ENCODE data around the gene LYPLA2.

LYPLA2 gene

DNA sequence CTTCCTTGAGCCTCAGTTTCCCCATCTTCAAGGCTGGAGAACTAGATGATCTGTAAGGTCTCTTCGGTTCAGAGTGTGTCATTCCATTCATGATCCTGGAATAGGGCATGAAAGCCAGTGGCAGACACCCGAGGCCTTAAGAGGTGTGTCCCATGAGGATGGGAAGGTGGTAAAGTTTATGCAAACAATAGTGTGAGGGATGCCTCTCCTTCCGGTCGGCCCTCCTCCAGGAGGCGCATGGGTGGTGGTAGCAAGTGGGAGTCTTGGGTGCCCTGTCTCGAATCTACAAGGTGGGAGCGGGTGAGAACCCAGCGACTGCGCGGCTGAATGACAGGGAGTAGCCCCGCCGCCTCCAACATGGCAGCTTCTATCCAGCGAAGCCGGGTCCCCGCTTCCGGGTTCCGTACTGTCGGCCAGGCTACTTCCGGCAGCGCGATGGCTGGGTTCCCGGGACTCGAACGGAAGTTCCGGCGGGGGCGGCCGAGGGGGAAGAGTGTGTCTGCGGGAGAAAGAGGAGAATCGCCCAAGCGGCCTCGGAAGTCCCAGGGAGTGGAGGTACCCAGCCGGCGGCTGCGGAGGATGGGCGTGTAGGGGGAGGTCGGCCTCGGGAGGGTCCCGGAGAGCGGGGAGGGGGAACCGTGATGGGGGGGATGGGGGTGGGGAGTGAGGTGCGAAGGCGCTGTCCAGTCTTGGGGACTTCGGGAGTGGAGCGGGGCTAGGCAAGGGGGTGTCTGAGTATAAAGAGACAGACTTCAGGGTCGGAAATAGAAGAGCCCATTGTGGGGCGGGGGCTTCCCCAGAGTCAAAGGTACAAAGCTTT is at the start of gene LYPLA2:
LYPLA2 (plus strand) TSS at position 450 of the 820 bp plus-strand sequence. CDS start 1,538 bp downstream, outside the sequence.
- DNase-seq, result peak; percentile 72

DNA sequence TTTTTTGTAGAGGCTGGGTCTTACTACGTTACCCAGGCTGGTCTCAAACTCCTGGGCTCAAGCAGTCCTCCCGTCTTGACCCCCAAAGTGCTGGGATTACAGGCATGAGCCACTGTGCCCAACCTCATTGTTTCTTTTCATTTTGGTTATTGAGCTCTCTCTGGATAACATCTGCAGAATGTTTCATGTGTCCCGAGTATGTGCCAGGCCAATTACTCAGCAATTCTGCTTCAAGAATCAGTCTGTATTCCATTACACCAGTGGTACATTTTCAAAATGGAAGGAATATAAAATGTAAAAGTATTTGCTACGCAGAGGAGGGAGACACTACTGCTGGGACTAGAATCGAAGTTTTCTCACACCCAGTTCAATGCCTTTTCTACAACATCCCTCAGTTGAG is 49.3 kb upstream of the LYPLA2 start:
- no peak for DNase-seq

DNA sequence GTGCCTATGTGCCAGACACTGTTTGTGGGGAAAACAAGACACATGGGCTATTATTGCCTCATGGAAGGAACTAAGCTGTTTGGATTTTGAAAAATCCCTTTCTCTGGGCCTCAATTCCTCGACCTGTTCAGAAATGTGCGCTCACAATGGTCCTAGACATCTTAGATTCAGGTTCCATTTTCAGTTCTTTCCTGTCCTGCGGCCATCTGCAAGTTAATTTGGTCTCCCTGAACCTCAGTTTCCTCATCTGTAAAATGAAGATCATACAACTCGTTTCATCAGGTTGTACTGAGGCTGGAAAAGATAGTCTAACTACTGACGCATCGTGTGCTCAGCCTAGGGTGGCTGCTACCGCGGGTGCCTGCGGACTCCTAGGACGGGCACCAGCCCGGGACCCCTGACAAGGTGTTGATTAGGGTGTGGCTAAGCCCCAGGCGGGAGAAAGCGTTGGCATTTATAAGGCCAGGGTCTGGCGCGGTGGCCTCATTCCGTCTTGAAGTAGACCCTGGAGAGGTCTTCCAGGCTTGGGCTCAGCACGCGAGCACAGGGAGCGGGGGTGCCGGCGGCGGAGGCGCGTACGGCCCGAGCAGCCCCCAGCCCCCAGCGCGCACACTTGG is 48.2 kb upstream of the LYPLA2 start:
- no peak for DNase-seq

DNA sequence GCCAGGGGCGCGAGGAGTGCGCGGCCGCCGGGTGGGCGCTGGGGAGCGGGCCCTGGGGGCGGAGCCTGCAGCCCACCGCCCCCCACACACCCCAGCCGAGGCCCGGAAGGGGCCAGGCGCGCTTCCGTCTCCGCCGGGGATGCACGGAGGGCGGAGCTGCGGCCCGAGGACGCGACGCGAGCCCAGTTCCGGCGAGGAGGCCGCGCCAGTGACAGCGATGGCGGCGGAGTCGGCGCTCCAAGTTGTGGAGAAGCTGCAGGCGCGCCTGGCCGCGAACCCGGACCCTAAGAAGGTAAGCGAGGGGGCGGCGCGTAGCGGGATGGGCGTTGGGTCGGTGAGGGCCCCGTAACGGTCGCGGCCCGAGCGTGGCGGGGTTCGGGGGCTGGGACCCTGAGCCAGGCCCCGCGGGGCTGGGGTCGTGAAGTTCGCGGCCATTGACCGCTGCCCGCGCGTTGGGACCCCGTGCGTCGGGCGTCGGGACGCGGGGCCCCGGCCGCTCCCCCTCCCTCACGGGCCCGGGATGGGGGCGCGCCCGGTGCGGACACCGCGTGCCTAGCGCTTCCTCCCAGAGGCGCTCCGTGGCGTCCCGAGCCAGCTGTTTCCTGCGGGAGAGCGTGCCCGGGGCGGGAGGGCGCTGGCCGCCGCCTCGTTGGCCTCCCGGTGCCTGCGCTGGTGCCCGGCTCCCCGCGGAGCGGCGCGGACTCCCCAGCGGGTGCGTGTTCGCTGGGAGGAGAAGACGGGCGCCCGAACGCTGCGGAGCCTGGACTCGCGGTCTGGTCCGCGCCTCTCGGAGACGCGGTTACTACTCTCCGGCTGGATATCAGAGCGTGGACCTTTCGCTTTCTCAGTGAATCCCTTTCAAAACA is 47.4 kb upstream of the LYPLA2 start, which contains the start of gene ELOA:
ELOA (plus strand) TSS at position 185 of the 866 bp plus-strand sequence; CDS start at position 218, 33 bp downstream.
- peak; percentile 55 for DNase-seq

DNA sequence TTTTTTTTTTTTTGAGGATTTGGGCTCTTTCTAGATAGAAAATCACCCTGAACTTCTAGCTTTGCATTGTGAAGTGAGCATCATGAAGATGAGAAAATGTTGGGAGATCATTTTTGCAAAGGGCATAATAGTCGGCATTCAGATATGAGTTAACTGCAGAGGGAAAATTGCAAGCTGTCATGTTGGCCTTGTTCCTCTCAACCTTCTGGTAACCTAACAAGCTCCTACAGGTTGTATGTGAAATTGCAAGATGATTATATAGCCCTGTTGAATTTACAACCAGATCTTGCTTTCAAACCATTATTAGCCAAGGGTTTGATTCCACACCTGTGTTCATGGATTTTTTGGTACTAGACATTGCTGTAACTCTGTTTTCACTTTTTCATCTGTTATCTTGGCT is 45.4 kb upstream of the LYPLA2 start:
- no peak for DNase-seq

DNA sequence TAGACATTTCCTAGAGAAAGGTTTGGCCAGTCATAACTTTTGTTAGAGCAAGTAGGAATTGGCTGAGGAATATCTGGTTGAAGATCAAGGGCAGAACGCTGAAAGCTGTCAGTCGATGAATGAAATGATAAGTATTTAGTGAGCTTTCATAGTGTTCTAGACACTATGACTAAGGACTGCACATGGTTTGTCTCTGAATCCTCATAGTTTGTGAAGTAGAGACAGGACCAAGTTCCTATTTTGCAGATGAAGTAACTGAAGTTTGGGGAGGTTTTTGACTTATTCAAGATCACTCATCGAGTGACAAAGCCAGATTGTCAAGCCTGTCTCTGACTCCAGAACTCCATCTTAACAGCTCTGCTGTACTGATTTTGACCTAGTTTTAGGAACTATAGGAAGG is 42.9 kb upstream of the LYPLA2 start:
- no peak for DNase-seq

DNA sequence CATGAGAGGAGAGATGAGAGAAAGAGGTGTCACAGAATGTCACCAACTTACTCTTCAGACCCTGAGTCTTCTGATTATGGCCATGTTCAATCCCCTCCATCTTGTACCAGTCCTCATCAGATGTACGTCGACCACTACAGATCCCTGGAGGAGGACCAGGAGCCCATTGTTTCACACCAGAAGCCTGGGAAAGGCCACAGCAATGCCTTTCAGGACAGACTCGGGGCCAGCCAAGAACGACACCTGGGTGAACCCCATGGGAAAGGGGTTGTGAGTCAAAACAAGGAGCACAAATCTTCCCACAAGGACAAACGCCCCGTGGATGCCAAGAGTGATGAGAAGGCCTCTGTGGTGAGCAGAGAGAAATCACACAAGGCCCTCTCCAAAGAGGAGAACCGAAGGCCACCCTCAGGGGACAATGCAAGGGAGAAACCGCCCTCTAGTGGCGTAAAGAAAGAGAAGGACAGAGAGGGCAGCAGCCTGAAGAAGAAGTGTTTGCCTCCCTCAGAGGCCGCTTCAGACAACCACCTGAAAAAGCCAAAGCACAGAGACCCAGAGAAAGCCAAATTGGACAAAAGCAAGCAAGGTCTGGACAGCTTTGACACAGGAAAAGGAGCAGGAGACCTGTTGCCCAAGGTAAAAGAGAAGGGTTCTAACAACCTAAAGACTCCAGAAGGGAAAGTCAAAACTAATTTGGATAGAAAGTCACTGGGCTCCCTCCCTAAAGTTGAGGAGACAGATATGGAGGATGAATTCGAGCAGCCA is 39.7 kb upstream of the LYPLA2 start:
- DNase-seq, result no peak

DNA sequence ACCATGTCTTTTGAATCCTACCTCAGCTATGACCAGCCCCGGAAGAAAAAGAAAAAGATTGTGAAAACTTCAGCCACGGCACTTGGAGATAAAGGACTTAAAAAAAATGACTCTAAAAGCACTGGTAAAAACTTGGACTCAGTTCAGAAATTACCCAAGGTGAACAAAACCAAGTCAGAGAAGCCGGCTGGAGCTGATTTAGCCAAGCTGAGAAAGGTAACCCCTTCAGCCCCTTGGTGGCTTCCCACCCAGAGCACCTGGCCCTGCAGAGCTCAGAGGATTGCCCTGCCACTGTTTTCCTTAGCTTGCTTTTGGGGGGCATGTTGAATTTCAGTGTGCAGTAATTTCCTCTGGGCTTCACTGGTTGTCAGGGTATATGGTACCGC is 39.1 kb upstream of the LYPLA2 start:
- DNase-seq, result no peak

DNA sequence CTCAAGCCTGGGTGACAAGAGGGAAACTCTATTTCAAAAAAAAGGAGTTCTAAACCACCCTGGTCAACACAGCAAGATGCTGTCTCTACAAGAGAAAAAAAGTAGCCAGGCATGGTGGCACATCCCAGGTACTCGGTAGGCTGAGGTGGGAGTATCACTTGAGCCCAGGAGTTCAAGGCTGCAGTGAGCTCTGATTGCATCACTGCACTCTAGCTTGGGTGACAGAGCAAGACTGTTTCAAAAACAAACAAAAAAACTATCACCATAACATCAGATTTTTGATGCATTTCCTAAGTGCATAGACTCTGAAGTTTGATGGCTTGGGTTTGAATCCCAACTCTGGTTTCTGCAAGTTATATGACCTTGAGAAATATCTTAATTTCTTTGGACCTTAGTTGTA is 38.0 kb upstream of the LYPLA2 start:
- DNase-seq, result no peak

DNA sequence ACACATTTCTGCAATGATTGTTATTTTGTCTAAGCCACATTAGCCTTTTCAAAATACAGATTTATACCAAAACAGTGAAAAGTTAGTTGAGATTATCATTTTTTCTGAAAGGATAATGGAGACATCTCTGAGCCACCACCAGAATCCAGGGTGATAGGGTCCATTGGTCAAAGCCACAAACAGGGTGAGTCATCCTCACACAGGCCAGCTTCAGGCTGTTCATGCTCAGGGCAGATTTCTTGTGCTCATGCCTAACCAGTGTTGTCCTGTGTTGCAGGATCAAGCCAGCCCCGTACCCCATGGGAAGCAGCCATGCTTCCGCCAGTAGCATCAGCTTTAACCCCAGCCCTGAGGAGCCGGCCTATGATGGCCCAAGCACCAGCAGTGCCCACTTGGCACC is 34.3 kb upstream of the LYPLA2 start:
- no peak for DNase-seq

DNA sequence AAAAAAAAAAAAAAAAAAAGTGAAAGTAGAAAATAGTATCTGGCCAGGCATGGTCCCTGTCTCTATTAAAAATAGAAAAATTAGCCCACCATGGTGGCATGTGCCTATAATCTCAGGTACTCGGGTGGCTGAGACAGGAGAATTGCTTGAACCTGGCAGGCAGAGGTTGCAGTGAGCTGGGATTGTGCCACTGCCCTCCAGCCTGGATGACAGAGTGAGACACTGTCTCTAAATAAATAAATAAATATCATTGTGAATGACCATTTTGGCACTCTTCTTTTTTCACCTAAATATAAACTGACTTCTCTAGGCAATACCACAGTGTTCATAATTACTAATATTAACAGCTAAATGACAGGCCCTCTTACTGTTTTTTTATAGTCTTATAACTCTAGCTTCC is 33.1 kb upstream of the LYPLA2 start:
- DNase-seq, result no peak

DNA sequence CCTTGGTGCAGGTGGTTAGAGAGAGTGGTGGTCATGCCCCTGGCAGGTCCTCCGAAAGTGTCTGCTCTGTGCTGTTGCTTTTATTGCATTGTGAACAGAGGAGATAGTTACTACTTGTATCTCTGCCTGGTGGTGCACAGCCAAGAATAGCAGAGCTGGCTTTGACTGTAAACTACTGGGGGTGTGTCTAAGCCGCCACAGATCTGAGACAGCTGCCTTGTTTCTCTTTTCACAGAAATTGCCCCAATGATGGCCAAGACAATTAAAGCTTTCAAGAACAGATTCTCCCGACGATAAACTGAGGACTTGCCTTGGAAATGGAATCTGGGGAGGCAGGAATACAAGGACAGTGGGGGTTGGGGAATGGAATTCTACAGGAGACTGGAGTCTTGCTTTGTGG is 31.7 kb upstream of the LYPLA2 start:
- no peak for DNase-seq

DNA sequence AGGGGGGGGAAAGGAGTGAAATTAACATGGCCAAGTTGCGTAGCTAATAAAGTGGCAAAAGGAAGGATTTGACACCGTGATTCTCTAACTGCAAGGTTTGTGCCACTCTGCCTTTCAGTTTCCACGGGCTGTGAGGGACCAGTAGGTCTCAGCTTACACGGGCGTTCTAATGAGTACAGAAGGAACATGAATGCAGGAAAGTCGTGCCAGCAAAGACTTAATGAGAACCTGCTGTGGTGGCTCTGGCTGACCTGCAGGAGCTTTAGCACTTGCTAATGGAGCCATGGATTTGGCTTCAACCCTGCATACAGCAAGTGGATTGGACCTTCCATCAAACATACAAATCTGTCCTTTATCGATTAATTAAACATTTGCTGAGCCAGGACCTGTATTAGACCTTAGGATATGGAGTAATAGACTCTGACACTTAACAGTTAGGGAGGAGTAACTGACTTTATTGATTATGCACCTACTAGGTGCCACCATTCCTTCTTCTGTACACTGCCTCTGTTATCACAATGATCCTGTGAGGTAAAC is 27.8 kb upstream of the LYPLA2 start:
- no peak for DNase-seq

DNA sequence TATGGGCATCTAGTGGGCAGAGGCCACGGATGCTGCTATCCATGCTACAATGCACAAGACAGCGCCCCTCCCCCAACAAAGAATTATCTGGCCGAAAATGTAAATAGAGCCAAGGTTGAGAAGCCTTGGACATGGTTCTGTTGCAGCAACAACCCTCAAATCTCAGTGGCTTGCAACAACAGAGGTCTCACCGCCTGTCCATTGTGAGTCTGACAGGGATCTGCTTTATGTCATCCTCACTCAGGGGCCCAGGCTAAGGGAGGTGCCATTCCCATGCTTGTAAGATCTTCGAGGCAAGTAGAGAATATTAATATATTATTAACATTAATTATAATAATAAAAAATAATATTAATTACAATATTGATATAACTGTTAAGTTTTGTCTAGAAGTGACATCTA is 22.2 kb upstream of the LYPLA2 start:
- no peak for DNase-seq

DNA sequence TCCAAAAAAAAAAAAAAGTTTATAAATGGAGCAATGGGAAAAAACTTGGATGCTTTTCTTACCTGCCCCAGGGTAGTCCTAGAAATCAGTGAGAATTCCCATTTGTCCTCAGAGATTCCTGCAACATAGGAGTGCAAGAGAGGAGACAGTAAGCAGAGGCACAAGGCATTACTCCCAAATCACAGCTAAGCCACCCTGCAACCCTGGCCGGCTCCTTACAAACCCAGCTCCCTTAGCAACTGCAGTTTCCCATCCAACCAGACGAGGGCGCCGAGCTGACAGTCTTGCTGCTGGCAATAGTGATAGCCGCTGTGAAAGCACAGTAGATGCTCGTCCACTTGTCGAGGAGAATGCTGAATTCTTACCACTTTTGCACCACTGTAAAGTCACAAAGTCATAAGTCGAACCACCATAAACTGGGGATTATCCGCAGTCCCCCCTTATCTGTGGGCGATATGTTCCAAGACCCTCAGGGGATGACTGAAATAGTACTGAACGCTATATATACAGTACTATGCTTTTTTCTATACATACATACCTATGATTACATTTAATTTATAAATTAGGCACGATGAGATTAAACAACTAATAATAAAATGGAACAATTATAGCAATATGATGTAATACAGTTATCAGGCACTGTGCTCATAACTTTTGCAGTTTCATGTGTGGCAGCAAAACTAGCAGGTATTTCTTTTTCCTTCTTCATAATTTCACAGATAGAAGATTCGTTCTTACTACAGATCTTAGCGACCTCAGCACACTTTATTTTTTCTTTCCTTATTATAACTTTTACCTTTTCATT is 18.7 kb upstream of the LYPLA2 start:
- peak; percentile 55 for DNase-seq

DNA sequence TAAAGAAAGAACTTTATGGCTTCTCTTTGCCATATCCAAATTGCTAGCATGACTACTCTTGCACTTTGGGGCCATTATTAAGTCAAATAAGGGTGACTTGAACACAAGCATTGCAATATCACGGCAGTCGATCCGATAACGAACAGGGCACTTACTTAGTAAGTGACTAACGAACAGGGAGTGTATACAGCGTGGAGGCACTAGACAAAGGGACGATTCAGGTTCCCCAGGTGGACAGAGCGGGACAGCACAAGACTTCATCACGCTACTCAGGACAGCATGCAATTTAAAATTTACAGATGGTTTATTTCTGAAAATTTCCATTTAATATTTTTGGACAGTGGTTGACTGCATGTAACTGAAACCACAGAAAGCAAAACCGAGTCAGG is 18.1 kb upstream of the LYPLA2 start:
- peak; percentile 37 for DNase-seq

DNA sequence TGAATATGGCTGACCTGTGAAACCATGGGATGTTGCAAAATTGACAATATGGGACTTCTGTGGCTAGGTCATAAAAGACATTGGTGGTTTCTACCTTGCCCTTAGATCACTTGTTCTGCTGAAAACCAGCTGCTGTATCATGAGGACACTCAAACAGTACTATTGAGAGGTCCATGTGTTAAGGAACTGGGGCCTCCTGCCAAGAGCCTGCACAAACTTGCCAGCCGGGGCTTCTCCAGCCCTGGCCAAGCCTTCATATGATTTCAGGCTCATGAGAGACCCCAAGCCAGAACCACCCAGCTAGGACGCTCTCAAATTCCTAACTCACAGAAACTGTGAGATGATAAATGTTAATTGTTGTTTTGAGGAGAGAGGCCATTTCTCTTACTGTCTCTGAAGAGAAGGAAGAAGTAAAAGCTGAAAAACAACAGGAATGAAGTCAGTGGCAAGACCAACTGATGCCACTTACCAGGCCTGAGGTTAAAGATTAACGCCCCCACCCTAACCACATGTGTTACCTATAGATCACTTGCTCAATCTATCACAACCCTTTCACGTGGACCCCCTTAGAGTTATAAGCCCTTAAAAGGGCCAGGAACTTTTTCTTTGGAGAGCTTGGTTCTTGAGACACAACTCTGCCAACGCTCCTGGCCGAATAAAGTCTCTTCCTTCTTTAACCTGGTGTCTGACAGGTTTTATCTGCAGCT is 16.6 kb upstream of the LYPLA2 start:
- no peak for DNase-seq

DNA sequence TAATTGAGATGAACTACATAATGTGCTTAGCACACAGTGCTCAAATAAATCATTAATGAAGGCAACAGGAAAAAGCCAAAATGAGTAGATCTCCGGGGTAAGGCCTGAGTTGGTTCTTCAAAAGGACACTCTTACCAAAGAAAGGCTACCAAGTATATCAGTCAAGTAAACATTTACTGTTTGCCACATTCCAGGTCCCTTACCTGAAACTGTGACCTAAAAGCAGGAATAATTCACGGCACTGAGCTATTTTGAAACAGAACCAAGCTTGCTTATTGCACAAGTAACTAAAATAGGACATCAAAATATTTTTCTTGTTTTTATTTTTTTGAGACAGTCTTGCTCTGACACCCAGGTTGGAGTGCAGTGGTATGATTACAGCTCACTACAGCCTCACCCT is 14.7 kb upstream of the LYPLA2 start:
- DNase-seq, result no peak

DNA sequence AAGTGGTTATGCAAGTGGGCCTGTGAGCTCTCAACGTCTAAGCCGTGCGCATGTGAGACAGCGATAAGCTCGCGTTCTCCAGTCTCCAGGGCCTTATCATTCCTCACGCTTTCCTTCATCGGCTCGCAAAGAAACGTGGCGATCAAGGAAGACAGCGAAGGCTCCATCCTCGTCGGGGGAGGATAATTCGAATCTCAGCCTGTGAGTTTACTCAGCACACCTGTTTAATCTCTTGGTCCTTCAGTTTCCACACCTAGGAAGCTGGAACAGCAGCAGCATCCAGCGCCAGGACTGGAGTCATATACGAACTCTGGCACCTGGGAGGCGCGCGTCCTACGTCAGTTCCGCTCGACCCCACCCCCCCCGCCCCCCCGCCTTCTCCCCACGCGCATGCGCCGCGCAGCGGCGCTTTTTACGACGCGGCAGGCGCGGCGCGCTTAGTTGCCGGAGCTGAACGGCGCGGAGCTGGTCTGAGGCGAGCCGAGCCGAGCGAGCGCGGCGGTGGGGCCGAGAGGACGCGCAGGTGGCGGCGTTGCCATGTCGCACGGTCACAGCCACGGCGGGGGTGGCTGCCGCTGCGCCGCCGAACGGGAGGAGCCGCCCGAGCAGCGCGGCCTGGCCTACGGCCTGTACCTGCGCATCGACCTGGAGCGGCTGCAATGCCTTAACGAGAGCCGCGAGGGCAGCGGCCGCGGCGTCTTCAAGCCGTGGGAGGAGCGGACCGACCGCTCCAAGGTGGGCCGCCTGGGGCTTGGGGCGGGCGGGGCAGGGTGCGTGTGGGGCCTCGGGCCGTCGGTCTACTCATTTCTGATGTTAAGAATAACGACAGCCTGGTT is 12.7 kb upstream of the LYPLA2 start, which contains the start of gene PITHD1:
PITHD1 (plus strand) TSS at position 440 of the 836 bp plus-strand sequence; CDS start at position 538, 98 bp downstream.
- peak; percentile 82 for DNase-seq
